ENCODE results near the gene PTK7.
A peak's percentile ranks its signal among the peaks of the same experiment; 100 is the strongest.
"Not testable (repeated sequence)": the region's sequence is repeated elsewhere in the genome, so short reads cannot be mapped to it uniquely, and the experiment has no call there.

The PTK7 gene

DNA sequence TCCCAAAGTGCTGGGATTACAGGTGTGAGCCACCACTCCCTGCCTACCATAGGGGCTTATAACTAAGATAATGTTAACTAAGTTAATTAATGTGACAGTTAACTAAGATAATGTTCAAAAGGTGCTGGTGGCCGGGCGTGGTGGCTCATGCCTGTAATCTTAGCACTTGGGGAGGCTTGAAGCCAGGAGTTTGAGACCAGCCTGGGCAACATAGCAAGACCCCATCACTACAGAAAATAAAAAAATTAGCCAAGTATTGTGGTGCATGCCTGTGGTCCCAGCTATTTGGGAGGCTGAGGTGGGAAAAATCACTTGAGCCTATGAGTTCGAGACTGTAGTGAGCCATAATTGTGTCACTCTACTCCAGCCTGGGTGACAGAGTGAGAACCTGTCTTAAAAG is 62.2 kb downstream of the PTK7 start:
- DNase-seq (ENCODE audit: low read depth) = no peak
- no peak overlapping the region for H3K4me3 ChIP-seq (ENCODE audit: low read depth, low read length)
- TF ChIP-seq, protein P1, sequence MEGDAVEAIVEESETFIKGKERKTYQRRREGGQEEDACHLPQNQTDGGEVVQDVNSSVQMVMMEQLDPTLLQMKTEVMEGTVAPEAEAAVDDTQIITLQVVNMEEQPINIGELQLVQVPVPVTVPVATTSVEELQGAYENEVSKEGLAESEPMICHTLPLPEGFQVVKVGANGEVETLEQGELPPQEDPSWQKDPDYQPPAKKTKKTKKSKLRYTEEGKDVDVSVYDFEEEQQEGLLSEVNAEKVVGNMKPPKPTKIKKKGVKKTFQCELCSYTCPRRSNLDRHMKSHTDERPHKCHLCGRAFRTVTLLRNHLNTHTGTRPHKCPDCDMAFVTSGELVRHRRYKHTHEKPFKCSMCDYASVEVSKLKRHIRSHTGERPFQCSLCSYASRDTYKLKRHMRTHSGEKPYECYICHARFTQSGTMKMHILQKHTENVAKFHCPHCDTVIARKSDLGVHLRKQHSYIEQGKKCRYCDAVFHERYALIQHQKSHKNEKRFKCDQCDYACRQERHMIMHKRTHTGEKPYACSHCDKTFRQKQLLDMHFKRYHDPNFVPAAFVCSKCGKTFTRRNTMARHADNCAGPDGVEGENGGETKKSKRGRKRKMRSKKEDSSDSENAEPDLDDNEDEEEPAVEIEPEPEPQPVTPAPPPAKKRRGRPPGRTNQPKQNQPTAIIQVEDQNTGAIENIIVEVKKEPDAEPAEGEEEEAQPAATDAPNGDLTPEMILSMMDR (IDR thresholded peaks at IDR 0.05; ENCODE audit: control insufficient read depth, extremely low read depth, insufficient read depth) = no peak

- not testable (repeated sequence) for DNase-seq (ENCODE audit: low read depth); H3K4me3 ChIP-seq (ENCODE audit: low read depth, low read length)
Observed at GRCh38 chr6:43139973-43140372, 63.9 kb downstream of the PTK7 start.

DNA sequence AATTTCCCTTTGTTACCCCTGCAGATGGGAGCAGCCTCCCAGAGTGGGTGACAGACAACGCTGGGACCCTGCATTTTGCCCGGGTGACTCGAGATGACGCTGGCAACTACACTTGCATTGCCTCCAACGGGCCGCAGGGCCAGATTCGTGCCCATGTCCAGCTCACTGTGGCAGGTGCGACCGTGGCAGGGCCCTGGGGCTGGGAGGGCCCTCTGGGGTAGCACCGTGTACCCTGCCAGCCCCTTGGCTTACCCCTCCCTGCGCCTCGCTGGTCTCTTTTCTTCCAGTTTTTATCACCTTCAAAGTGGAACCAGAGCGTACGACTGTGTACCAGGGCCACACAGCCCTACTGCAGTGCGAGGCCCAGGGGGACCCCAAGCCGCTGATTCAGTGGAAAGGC is 65.5 kb downstream of the PTK7 start:
- no peak overlapping the region for H3K4me3 ChIP-seq (ENCODE audit: low read depth, low read length)

GRCh38 chr6:43142101-43142500 is 66.0 kb downstream of the PTK7 start:
- no peak for DNase-seq (ENCODE audit: low read depth)
- no peak overlapping the region for H3K4me3 ChIP-seq (ENCODE audit: low read depth, low read length)
- TF ChIP-seq, protein P1 (IDR thresholded peaks at IDR 0.05; ENCODE audit: control insufficient read depth, extremely low read depth, insufficient read depth) = no peak

More for the DNA sequence above, 65.5 kb downstream of the PTK7 start:
- DNase-seq (ENCODE audit: low read depth) = no peak
- TF ChIP-seq, protein P1 (IDR thresholded peaks at IDR 0.05; ENCODE audit: control insufficient read depth, extremely low read depth, insufficient read depth) = no peak

- no peak for DNase-seq (ENCODE audit: low read depth)
- TF ChIP-seq, protein P1 (IDR thresholded peaks at IDR 0.05; ENCODE audit: control insufficient read depth, extremely low read depth, insufficient read depth) = peak; percentile 67
- H3K4me3 ChIP-seq (ENCODE audit: low read depth, low read length) = no peak overlapping the region
Observed at GRCh38 chr6:43143235-43144128, 67.4 kb downstream of the PTK7 start.

DNA sequence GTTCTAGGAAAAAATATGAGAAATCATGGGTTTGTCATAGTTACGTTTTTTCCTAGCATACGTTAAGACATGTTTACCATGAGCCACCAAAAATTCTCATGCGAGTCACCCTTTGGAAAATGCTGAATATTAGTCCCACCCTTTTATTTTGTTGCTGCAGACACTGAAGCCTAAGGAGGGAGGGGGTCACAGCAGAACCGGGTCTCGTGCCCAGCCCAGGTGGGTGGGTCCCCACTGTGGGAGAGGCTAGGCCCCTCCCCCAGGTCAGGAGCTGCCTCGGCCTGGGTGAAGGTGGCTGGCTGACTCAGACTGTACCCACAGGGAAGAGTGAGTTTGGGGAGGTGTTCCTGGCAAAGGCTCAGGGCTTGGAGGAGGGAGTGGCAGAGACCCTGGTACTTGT is 68.8 kb downstream of the PTK7 start:
- TF ChIP-seq, protein P1 (IDR thresholded peaks at IDR 0.05; ENCODE audit: control insufficient read depth, extremely low read depth, insufficient read depth) = no peak
- no peak for DNase-seq (ENCODE audit: low read depth)
- H3K4me3 ChIP-seq (ENCODE audit: low read depth, low read length) = no peak overlapping the region

- TF ChIP-seq, protein P1 (IDR thresholded peaks at IDR 0.05; ENCODE audit: control insufficient read depth, extremely low read depth, insufficient read depth) = no peak
- DNase-seq (ENCODE audit: low read depth) = no peak
- no peak overlapping the region for H3K4me3 ChIP-seq (ENCODE audit: low read depth, low read length)
Observed at GRCh38 chr6:43146261-43146660, 70.1 kb downstream of the PTK7 start.

Measured in LNCaP clone FGC (cell line).